Activated CD4-positive, CD25-positive, alpha-beta regulatory T cell treated with anti-CD3 and anti-CD28 coated beads, Interleukin-2, amount 50 U/mL, for 72 hours (primary cell): Measurements from ENCODE around the gene TNFAIP6.
"Not testable (repeated sequence)": the region's sequence is repeated elsewhere in the genome, so short reads cannot be mapped to it uniquely, and the experiment has no call there.

Experiments used
- DNase-seq: peaks from one replicate; pipeline ENCODE4 v3.0.0; 2021

TNFAIP6 gene

DNA sequence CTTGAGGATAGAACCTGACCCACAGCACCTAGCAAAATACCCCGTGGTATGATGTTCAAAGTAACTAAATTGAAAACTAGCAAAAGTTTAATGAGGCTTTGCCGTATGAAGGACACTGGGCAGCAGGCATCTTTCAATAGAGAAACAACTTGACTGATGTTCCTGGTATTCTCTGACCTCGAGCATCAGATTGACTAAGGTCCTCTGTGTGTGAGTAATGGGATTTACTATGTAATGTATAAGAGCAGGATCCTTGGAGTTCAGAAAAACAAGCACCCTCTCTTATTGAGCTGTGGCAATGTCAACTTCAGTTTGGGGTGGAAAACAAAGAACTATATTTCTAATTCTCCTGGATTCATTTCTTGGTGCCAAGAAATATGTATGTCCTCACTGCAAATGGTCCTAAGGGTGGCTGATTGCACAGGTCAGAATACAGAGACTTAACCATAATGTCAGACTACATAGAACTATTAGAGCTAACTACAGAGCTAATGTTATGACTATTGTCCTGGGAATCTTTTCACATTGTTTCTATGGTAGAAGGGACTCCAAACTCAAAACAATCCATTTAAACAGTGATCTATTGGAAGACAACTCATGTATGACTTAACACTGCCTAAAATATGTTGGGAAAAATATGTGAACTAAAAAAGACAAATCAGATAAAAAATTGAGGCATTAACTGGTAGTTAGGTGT, 4.4 kb downstream of the TNFAIP6 start:
- no peak for DNase-seq

- DNase-seq = no peak
Measured at GRCh38 chr2:151363709-151364108, 6.3 kb downstream of the TNFAIP6 start.

DNA sequence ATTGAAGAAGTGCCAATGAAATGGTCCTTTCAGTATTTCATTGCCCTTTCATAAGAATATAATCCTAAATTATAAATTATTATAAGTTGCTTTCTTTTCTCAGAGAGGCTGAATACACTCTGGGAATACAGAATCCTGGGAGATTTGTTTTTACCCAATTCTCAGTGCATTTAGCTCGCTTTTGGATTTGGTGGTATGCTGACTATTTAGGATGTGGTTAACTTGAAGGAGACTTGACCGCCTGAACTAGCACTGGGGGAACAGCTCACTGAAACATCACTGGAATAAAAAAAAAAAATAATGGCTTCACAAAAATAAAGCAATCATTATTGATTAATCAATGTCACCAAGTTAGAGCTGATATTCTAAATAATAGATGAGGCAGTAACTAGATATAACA, 10.2 kb downstream of the TNFAIP6 start:
- DNase-seq = no peak

DNA sequence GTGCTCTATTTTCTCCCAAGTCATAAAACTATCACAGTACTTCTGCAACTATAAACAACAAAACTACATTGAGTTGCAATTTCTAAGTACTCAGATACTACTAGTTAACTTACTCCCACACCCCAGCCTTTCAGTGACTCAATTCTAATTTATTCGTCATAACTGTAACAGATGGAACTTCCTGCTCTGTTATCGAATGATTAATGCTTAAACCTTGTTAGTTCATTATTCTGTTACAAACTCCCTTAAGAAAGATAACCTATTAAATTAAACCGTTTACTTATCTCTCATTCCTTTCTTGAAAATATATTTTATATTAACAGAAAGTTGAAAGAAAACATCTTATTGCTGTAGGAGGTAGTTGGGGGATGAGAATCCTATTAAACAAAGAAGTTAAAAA, 17.0 kb downstream of the TNFAIP6 start:
- no peak for DNase-seq

DNA sequence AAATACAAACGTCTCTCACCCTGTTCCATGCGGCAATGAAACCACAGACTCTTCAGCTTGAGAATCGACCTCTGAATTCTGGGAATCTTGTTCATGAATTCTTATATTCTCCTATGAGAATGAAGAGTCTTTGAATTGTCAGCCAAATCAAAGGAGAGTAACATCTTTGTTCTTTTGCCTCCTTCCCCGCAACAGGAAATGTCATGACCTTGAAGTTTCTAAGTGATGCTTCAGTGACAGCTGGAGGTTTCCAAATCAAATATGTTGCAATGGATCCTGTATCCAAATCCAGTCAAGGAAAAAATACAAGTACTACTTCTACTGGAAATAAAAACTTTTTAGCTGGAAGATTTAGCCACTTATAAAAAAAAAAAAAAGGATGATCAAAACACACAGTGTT, 21.8 kb downstream of the TNFAIP6 start:
- DNase-seq = no peak

DNA sequence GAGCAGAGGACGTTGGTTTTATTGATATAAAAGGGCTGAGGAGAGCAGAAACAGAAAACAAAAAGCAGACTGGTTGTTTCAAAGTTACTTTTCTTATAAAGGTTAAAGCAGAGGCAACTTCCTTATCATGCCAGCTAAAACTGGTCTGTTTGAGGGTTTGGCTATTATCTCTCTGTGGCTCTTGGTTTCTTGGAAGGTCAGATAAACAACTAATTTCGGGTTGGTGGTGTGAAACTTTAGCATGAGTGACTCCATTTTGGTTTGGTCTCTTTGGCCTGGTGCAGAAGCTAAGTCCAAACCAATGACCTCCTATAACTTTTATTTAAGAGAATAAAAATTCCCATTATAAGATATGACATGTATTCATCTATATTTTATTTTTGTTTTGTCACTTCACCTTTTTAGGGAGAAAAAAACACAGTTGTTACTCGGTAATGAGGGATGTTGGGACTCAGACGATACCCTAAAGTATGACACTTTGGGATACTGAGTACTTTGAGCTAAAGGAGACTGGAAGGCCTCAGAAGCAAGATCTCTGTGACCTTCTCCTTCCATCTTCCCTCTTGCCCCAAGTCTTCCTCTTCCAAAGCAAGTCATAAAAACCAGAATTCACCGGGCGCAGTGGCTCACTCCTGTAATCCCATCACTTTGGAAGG, 23.3 kb downstream of the TNFAIP6 start:
- no peak for DNase-seq

DNA sequence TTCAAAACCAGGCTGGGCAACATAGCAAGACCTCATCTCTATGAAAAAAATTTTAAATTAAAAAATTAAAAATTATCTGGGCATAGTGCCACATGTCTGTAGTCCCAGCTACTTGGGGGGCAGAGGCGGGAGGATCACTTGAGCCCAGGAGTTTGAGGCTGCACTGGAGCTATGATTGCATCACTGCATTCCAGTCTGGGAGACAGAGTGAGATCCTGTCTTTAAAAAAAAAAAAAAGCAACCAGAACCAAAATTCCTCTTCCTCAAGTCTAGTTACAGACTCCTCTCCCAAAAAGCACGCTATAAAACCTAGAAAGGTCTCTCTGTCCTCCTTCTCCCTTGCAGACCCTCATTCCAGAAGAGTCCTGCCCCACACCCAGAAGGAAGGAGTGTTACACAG, 23.9 kb downstream of the TNFAIP6 start:
- no peak for DNase-seq

DNA sequence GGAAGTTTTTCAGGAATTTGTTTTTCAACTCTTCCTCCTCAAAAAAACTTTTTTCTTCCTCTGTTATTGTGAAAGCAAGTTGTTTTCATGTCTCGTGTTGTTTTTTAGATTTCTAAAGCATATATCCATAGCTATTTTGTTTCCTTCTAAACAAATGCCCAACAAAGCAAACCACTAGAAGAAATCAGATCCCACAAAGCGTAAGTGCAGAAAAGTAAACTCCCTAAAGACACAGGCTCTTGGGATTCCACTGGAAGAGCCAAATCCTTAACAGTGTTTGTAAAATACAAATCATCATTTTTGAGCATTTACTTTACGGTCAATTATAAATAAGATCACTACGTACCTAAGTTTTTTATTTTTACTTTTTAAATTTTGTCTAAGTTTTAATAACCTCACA, 30.6 kb downstream of the TNFAIP6 start:
- no peak for DNase-seq

GRCh38 chr2:151391436-151391835, 34.0 kb downstream of the TNFAIP6 start:
- no peak for DNase-seq

GRCh38 chr2:151394509-151394908, 37.1 kb downstream of the TNFAIP6 start:
- no peak for DNase-seq

DNA sequence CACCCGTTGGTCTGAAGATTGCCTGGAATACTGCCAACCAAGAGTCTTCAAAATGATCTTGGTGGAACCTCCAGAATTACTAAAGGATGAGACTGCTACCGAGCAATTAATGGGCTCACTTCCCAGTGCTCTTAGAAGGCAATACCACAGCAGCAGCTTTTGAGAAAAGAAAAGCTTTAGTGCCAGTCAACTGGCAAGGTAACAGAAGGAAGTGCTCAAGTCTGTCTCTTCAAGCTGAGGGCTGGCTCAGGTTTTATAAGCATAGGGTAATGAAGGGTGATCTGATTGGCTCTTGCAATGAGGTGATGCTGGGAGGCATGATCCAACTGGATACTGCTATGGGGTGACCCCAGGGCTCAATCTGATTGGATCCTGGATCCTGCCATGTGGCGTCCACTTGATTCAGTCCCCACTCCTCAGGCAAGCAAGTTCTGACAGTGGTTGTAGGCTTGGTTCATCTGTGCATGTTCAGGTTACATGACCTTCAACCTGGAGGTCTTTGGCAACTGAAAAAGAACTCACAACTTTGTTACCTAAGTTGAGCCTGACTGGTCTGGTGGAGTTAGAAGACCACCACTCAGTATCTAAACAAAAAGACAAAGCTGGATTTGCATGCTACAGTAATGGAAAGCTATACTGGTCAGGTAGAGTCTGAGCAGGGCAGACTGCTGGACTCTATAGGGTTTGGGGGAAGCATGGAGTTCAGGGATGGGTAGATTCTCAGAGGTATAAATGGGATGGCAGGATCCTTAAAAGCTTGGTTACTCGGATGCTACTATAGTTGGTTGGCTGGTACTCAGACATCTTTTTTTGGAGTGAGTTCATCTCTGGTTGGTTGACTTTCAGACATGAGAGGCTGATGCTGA, 38.4 kb downstream of the TNFAIP6 start:
- DNase-seq = no peak

DNA sequence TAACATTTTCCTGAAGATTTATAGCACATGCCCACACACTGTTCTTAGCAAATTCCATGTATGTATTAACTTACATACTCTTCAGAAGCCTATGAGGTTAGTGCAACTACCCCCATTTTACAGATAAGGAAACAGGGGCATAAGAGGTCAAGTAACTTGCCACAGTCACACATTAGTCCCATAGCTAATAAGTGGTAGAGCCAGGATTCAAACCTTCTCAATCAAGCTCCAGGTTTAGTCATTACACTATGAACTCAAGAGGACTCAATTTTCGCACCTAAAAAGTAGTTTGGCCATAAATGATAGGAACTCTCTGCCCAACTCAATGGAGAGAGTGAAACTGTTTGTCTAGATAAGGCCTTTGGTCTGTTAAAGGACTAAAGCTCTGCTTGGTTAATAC, 42.6 kb downstream of the TNFAIP6 start:
- DNase-seq = no peak

GRCh38 chr2:151401149-151401548, 43.8 kb downstream of the TNFAIP6 start:
- DNase-seq = no peak

DNA sequence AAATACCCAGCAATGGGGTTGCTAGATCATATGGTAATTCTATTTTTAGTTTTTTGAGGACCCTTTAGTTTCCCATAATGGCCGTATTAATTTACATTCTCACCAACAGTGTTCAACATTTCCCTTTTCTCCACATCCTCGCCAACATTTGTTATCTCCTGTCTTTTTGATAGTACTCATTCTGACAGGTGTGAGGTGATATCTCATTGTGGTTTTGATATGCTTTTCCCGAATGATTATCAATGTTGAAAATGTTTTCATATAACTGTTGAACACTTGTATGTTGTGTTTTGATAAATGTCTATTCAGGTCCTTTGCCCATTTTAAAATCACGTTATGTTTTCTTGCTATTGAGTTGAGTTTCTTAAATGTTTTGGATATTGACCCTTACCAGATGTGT, 46.5 kb downstream of the TNFAIP6 start:
- no peak for DNase-seq

DNA sequence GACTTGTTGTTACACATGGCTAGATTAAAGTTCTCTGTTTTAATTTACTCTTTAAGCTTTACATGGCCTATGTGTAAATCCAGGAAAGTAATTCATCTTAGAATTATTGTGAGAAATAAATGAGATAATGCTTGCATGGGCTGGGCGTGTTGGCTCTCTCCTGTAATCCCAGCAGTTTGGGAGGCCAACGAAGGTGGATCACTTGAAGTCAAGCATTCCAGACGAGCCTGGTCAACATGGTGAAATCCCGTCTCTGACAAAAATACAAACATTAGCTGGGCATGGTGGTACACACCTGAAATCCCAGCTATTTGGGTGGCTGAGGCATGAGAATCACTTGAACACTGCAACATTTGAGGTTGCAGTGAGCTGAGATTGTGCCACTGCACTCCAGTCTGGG, 48.0 kb downstream of the TNFAIP6 start:
- no peak for DNase-seq

DNA sequence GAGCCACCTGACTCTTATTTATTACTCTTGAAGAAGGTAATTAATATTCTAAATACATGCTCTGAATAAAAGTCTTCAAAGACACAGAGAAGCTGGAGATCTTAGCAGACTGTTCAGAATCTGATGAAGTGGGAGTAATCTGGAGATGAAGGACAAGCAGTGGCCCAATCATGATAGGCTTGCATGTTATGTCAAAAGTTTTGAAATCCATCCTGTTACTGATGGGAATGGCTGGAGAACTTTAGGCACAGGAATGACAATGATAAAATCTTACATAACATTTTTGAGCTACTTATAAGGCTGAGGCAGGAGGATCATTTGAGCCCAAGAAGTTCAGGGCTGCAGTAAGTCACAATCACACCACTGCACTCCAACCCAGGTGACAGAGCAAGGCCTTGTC, 49.9 kb downstream of the TNFAIP6 start:
- DNase-seq = no peak

- no peak for DNase-seq
Measured at GRCh38 chr2:151408788-151409600, 51.6 kb downstream of the TNFAIP6 start.

- peak; percentile 78 for DNase-seq
Measured at GRCh38 chr2:151409601-151410484, 52.5 kb downstream of the TNFAIP6 start, which contains the start of gene RIF1. Gene RIF1, plus strand, starts transcription at chr2:151409902. Its CDS starts 522 bp downstream, at chr2:151410424.

DNA sequence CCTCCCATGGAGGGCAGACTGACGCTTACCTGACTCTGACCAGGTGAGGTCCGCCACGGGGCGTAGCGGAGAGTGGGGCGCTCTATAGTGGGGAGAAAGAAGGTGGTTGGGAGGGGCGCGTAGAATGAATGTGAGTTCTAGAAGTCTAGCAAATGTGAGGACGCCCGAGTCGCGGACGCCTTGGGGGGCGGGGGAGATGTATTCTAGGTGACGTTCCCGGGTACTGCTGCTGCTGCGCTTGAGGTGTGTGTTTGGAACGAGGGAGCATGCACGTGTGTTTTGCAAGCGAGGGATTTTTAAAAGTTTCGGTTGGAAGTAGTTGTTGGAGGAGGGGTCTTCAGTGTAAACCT, 53.1 kb downstream of the TNFAIP6 start:
- no peak for DNase-seq

DNA sequence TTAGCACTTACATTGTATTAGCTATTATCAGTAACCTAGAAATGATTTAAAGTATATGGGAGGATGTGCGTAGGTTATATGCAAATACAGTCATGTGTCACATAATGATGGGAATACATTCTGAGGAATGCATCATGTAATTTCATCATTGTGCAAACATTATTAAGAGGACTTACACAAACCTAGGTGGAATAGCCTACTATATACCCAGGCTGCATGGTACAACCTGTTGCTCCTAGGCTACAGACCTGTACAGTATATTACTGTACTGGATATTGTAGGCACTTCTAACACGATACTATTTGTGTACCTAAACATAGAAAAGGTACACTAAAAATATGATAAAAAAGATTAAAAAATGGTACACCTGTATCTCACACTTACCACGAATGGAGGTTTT, 60.3 kb downstream of the TNFAIP6 start:
- DNase-seq = no peak

DNA sequence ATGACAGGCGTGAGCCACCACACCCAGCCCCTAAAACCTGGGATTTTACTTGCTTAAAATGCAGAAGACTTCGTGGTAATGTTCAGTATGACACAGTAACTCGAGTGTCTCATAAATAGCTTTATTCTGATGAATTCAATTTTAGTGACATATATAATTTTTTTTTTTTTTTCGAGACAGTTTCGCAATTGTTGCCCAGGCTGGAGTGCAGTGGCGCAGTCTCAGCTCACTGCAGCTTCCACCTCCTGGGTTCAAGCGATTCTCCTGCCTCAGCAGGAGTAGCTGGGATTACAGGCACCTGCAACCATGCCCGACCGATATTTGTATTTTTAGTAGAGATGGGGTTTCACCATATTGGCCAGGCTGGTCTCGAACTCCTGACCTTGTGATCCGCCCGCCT, 64.3 kb downstream of the TNFAIP6 start:
- not testable (repeated sequence) for DNase-seq

GRCh38 chr2:151422917-151423439, 65.6 kb downstream of the TNFAIP6 start:
- no peak for DNase-seq
